Stimulated activated naive CD4-positive, alpha-beta T cell (primary cell): ENCODE data around the gene HIGD2A.

Source experiments
- DNase-seq, 6 experiments: peaks; one replicate each; lab custom pipeline; 2025; lab: John Stamatoyannopoulos, UW

Gene HIGD2A

GRCh38 chr5:176415952-176416924 lies 27.7 kb downstream of the HIGD2A start, which contains the start of gene CLTB:
CLTB (minus strand) TSS chr5:176416539; CDS start chr5:176416363, 176 bp downstream.
- peak; percentile 76 to 91 (median 88) for DNase-seq

GRCh38 chr5:176416965-176417364 lies 28.4 kb downstream of the HIGD2A start:
- no peak for DNase-seq

GRCh38 chr5:176418251-176418650 lies 29.7 kb downstream of the HIGD2A start:
- DNase-seq: no peak

GRCh38 chr5:176420086-176420485 lies 31.5 kb downstream of the HIGD2A start:
- no peak for DNase-seq

GRCh38 chr5:176420972-176421544 lies 32.5 kb downstream of the HIGD2A start:
- no peak for DNase-seq

GRCh38 chr5:176424181-176424580 lies 35.6 kb downstream of the HIGD2A start:
- no peak for DNase-seq

GRCh38 chr5:176425138-176425537 lies 36.6 kb downstream of the HIGD2A start:
- DNase-seq: no peak

GRCh38 chr5:176425791-176426190 lies 37.2 kb downstream of the HIGD2A start:
- no peak for DNase-seq

GRCh38 chr5:176426876-176427275 lies 38.3 kb downstream of the HIGD2A start:
- DNase-seq: no peak

- DNase-seq: no peak
These were observed 39.4 kb downstream of the HIGD2A start for GRCh38 chr5:176427971-176428370.

- DNase-seq: no peak
These were observed 41.4 kb downstream of the HIGD2A start for GRCh38 chr5:176429972-176430371.

GRCh38 chr5:176432707-176433106 lies 44.2 kb downstream of the HIGD2A start:
- no peak for DNase-seq

GRCh38 chr5:176436656-176437055 lies 48.1 kb downstream of the HIGD2A start:
- no peak for DNase-seq

- DNase-seq: no peak
These were observed 50.6 kb downstream of the HIGD2A start for GRCh38 chr5:176438959-176439757.
